ENCODE data around the gene TMED6.
"Not testable (repeated sequence)": the region's sequence is repeated elsewhere in the genome, so short reads cannot be mapped to it uniquely, and the experiment has no call there.

TMED6 gene

DNA sequence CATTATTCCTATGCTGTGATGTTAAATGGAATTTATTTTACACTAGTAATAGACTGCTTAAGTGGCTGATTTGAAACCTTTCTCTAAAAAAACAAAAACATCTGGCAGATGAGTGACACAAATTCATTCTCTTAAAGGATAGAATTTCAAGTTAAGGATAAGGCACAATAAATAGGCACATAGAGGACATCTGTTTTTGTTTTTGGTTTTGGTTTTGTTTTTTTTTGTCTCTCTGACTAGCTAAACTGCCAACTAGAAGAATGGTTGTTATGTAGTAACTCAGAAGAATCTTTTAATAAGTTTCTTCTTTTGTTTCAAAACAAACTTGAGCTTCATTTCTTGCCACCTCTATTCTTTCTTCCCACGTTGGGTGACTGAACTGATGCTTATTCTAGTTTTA, 45.6 kb downstream of the TMED6 start:
- no peak for DNase-seq

DNA sequence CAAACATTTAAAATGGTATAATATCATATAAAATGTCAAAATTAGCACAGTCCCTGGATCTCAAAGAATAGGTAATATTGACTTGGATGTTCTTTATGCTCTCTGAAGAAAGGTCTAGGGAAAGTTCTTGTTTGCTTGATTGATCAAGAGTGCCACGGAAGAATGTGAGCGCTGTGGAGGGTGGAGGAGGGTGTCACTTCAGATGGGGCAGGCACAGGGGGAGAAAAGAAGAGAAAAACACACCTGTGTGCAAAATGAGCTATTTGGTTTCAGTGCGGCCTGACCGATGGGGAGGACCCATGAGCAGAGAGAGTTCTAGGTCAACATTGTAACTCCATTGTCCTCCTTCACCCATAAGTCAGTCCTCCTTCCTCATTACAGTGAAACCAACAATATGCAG, 49.3 kb downstream of the TMED6 start:
- DNase-seq, result no peak

DNA sequence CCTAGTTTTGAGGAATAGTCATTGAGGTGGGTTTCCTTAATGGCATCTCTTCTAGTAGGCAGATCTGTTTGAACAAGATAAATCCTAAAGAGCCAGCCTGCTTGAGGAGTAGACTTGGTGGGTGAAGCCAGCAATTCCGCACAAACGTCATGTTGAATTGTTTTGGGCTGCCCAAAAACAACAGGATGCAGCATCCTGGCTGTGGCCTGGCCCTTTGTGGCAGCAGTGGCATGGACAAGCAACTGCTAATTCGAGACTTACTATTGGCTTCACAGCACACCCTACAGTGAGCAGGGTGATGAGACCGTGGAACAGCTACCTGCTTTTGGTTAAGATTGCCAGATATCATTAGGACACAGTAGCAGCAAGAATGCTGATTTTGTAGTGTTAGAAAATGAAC, 49.7 kb downstream of the TMED6 start:
- DNase-seq, result no peak

DNA sequence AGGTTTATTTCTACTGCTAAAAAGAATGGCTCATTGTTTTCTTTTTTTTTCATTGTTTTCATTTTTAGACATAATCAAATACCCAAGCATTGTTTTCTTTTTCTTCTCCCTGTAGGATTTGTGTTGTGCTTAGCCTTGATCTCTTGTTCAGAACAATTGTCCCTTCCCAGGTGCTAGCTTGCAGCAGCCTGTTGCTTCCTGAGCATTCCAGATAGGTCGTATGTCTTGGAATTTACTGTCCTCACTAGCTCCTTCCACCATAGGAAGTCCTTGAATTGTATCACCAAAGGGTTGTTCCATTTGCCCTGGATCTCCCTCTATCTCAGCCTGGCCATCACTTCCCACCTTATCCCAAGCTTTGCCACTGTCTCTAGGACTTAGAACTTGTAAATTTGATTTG, 50.4 kb downstream of the TMED6 start:
- DNase-seq, result no peak

DNA sequence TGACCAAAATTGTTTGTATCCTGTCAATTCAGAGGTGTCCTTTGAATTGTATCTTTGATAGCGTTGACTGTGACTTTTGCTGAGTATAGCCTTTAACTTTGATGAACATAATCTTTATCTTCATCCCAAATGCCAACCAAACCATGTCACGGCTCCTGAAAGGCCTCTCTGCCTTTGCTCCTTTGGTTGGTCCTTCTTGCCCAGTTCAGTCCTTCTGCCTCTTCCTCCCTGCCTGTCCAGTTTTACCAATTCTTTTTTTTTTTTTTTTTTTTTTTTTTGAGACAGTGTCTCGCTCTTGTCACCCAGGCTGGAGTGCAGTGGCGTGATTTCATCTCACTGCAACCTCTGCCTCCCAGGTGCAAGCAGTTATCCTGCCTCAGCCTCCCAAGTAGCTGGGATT, 53.3 kb downstream of the TMED6 start:
- no peak for DNase-seq

DNA sequence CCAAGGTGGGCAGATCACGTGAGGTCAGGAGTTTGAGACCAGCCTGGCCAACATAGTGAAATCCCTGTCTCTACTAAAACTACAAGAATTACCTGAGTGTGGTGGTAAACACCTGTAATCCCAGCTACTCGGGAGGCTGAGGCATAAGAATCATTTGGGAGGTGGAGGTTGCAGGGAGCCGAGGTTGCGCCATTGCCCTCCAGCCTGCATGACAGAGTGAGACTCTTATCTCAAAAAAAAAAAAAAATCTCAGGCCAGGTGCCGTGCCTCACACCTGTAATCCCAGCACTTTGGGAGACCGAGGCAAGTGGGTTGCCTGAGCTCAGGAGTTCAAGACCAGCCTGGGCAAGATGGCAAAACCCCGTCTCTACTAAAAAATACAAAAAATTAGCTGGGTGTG, 54.8 kb downstream of the TMED6 start:
- DNase-seq, result not testable (repeated sequence)

DNA sequence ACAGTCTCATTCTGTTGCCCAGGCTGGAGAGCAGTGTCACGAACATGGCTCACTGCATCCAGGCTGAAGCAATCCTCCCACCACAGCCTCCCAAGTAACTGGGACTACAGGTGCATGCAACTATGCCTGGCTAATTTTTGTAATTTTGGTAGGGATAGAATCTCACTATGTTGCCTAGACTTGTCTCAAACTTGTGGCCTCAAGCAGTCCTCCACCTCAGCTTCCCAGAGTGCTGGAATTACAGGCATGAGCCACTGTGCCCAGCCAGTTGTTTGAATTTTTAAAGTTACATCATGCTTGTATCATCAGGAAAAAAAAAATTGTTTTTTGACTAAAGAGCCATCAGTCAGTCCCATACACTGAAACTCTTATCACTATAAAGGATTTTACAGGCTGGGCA, 57.5 kb downstream of the TMED6 start:
- no peak for DNase-seq

DNA sequence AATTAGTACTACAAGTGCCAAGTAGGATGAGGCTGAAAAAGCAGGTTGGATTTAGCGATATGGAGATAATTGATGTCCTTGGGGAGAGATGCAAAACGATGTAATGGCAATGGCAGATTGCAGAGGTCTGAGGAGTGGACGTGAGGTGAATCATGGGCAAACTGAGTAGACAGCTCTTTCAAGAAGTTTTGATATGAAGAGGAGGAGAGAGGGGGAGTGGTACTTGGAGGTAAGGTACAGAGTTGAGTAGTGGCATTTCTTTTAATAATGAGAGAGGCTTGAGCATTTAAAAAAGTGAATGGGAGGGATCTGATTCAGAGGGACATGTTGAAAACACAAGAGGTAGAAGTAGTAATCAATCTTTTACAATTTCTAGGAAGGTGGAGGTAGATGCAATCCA, 58.2 kb downstream of the TMED6 start:
- DNase-seq, result no peak

Data from anterior cingulate cortex (tissue), 58 donors.